Ammon's horn (tissue), 1 donor: ENCODE data around the gene SP100.
"Not testable (repeated sequence)": the region's sequence is repeated elsewhere in the genome, so short reads cannot be mapped to it uniquely, and the experiment has no call there.

Source experiments
- DNase-seq: peaks from one replicate; pipeline ENCODE4 v3.0.0-alpha.2; 2016; ENCODE audit warnings: low spot score

SP100 gene

GRCh38 chr2:230419181-230419580, 3.2 kb downstream of the SP100 start:
- DNase-seq, result no peak

GRCh38 chr2:230422149-230422548, 6.1 kb downstream of the SP100 start:
- DNase-seq, result no peak

GRCh38 chr2:230423851-230424458, 8.0 kb downstream of the SP100 start:
- DNase-seq, result no peak

GRCh38 chr2:230425377-230425776, 9.4 kb downstream of the SP100 start:
- no peak for DNase-seq

- DNase-seq, result no peak
These were observed 13.5 kb downstream of the SP100 start for GRCh38 chr2:230429513-230429912.

- no peak for DNase-seq
These were observed 15.2 kb downstream of the SP100 start for GRCh38 chr2:230430957-230431910.

GRCh38 chr2:230434677-230435324, 18.8 kb downstream of the SP100 start:
- no peak for DNase-seq

GRCh38 chr2:230435431-230435830, 19.4 kb downstream of the SP100 start:
- no peak for DNase-seq

GRCh38 chr2:230439121-230439520, 23.1 kb downstream of the SP100 start:
- DNase-seq, result not testable (repeated sequence)

- no peak for DNase-seq
These were observed 23.6 kb downstream of the SP100 start for GRCh38 chr2:230439590-230439989.

- peak; percentile 33 for DNase-seq
These were observed 25.4 kb downstream of the SP100 start for GRCh38 chr2:230441227-230441897.

- DNase-seq, result no peak
These were observed 27.5 kb downstream of the SP100 start for GRCh38 chr2:230443541-230443940.

GRCh38 chr2:230444832-230445231, 28.8 kb downstream of the SP100 start:
- no peak for DNase-seq

- no peak for DNase-seq
These were observed 31.0 kb downstream of the SP100 start for GRCh38 chr2:230447036-230447435.

GRCh38 chr2:230447455-230448451, 31.8 kb downstream of the SP100 start:
- peak; percentile 35 for DNase-seq

GRCh38 chr2:230449901-230450467, 34.0 kb downstream of the SP100 start:
- DNase-seq, result no peak

- DNase-seq, result no peak
These were observed 37.0 kb downstream of the SP100 start for GRCh38 chr2:230453006-230453405.

GRCh38 chr2:230455005-230455684, 39.1 kb downstream of the SP100 start:
- no peak for DNase-seq

GRCh38 chr2:230457073-230457768, 41.2 kb downstream of the SP100 start:
- peak; percentile 64 for DNase-seq
